ENCODE results near the gene SREBF2. TPM values are rescaled to one million over a fixed set of nuclear protein-coding genes. Genes with fewer than 3 reads are reported as not detected.

Gene SREBF2
- total and polyA plus RNA-seq, 2 donors (not counting 3 experiments of a cell fraction or from before 2014, with no cell fraction given): 101 to 136 TPM

- no peaks in the 10 kb centered on the region for H3K9me3 ChIP-seq (replicated peaks; ENCODE audit: control insufficient read depth, insufficient read depth, low read length)
- no peak overlapping the region for H2AFZ ChIP-seq (ENCODE audit: low read depth, low read length)
- H3K4me2 ChIP-seq (ENCODE audit: insufficient read depth, low read length): no peak overlapping the region
- intact Hi-C loops (cut with micrococcal nuclease) (loop anchor here (2.0 to 5.0 kb wide), 2 partner anchors 31 to 105 kb away; partner anchors contain the start of genes MEI1 and SREBF2), dilution Hi-C loops (cut with MboI; ENCODE audit: extremely low pct_ligation_motif_present, low sequenced_read_pairs) (no loop called here)
- no peaks in the 10 kb centered on the region for H3K9me1 ChIP-seq (replicated peaks; ENCODE audit: control insufficient read depth, extremely low read depth, insufficient read depth, low read length)
- FAIRE-seq (no peak), DNase-seq (ENCODE audit: low read depth, low spot score) (no peak)
- no peaks in the 10 kb centered on the region for H3K27me3 ChIP-seq (ENCODE audit: control insufficient read depth in 2 of 2, insufficient read depth in 2 of 2, low read length in 2 of 2)
- peaks cover 5% of the 10 kb centered on the region for H3K79me2 ChIP-seq (ENCODE audit: control insufficient read depth, insufficient read depth, low read length)
- ChIA-PET CTCF (interaction anchor here (0.9 to 4.0 kb wide), 5 partner anchors 12 to 145 kb away, joined by 3 to 51 read pairs (median 19); partner anchors contain the start of gene CENPM), POLR2A (no interaction called here)
- H3K27ac ChIP-seq (ENCODE audit: insufficient read depth, low read depth, low read length): no peak overlapping the region
- H4K20me1 ChIP-seq (replicated peaks; ENCODE audit: control insufficient read depth, extremely low read depth, insufficient read depth, low read length): no peaks in the 10 kb centered on the region
- H3K4me3 ChIP-seq (replicated peaks in 1 of 3; ENCODE audit: insufficient read depth in 1 of 3, low read depth in 1 of 3, low read length in 3 of 3): no peak overlapping the region
- H3K4me1 ChIP-seq (ENCODE audit: control insufficient read depth, extremely low read depth, insufficient read depth, low read length): peaks cover 16% of the 10 kb centered on the region
- TF ChIP-seq CTCF (IDR thresholded peaks at IDR 0.05; ENCODE audit: extremely low read depth in 1 of 2, insufficient read depth in 1 of 2, low read depth in 1 of 2, low read length in 2 of 2) (no peak), POLR2AphosphoS5 (IDR thresholded peaks at IDR 0.05; ENCODE audit: insufficient read depth, low read depth, low read length) (no peak), MAX (IDR thresholded peaks at IDR 0.05; ENCODE audit: insufficient read depth, insufficient read length) (no peak), MYC (IDR thresholded peaks at IDR 0.05; ENCODE audit: low read depth, low read length) (no peak), GATA2 (IDR thresholded peaks at IDR 0.05; ENCODE audit: insufficient read depth, insufficient read length, low read depth, low read length) (no peak), POLR2A (IDR thresholded peaks at IDR 0.05; ENCODE audit: low read depth, low read length) (no peak), JUN (IDR thresholded peaks at IDR 0.05; ENCODE audit: borderline replicate concordance, insufficient read depth, insufficient read length, low read depth) (no peak), EZH2 (IDR thresholded peaks at IDR 0.05; ENCODE audit: borderline replicate concordance, low read depth, low read length, severe bottlenecking) (no peak)
- no peaks in the 10 kb centered on the region for H3K36me3 ChIP-seq (ENCODE audit: control insufficient read depth in 2 of 2, extremely low read depth in 1 of 2, insufficient read depth in 2 of 2, low read length in 2 of 2)
- H3K9ac ChIP-seq (replicated peaks; ENCODE audit: extremely low read depth, insufficient read depth, low read length): no peak overlapping the region
- BruUV-seq (replicated peaks): no TSS peak
Observed at GRCh38 chr22:41801886-41802285, 31.0 kb upstream of the SREBF2 start.

Data from endothelial cell of umbilical vein (primary cell).